NCI-H69 (cell line): ENCODE data around the gene NCOA5.

ENCODE experiments used
- DNase-seq: peaks from one replicate; lab custom pipeline; 2025; lab: John Stamatoyannopoulos, UW

Gene NCOA5

DNA sequence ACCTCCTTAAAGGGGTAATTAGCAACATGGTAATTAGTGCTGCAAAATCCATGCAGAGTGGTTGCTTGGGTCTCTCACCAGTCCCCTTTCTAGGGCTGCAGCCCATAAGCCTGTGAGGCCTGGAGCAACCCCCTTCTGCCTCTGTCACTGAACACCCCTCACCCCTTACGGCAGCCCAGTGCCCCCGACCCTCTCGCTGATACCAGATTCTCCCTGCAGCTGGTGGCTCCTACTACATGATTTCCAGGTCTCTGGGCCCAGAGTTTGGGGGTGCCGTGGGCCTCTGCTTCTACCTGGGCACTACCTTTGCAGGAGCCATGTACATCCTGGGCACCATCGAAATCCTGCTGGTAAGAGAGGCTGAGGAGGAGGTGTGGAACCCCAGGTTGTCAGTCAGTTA, 52.7 kb downstream of the NCOA5 start:
- no peak for DNase-seq

DNA sequence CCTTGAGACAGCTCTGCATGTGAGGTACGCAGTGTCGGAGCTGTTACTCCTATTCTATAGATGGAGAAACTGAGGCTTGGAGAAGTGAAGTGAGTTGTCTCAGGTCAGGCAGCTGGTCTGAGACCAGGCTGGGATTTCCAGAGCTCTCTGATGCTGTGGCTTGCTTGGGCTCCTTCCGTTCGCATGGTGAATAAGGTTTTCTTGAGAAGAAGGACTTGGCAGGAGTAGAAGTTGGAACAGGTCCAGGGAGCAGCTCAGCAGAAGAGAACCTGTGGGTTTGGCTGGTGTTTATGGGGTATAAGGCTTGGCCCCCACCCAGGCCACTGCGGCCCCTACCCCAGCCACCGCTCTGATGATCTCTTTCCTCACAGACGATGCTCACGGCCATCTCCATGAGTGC, 53.4 kb downstream of the NCOA5 start:
- no peak for DNase-seq

DNA sequence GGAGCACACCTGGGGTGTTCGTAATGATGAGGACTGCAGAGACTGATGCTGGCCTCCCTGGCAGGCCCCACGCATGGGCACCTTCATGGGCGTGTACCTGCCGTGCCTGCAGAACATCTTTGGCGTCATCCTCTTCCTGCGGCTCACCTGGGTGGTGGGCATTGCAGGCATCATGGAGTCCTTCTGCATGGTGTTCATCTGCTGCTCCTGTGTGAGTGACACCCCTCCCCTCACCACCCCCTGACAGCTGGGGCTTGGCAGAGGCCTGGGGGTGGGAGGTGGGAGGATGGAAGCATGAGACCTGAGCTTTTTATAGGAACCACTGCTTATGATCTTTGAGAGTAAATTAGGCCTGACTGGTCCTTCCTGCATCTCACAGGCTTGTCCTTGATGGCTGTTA, 54.0 kb downstream of the NCOA5 start:
- DNase-seq: no peak

GRCh38 chr20:46035253-46035652, 54.5 kb downstream of the NCOA5 start:
- DNase-seq: no peak

GRCh38 chr20:46034039-46034438, 55.7 kb downstream of the NCOA5 start:
- DNase-seq: no peak

DNA sequence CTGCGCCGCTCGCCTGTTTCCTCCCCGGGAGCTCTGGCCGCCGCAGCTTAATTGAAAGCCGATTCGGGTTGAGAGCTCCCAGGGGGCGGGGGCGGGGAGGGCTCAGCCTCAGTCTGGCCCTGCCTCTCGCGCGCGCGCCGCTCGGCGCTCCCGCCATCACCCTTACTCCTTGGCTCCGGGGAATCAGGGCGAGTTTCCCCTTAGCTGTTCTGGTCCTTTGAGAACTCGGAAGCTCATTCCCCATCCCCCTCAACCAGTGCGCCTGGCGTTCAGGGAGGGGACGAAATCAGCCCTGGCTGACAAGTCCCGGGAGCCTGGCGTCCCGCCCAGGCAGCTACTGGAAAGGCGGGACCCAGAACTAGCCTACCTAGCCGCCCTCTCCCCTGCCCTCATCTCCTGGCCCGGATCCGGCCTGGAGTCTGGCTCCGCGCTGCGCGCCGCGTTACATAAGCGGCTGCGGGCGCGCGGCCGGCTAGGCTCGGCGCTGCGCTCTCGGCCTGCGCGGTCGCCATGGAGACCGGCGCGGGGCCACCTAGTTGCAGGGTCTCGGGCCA, 58.0 kb downstream of the NCOA5 start:
- peak; percentile 73 for DNase-seq

GRCh38 chr20:46031014-46031569, 58.7 kb downstream of the NCOA5 start:
- DNase-seq: no peak

GRCh38 chr20:46030284-46031013, 59.3 kb downstream of the NCOA5 start:
- DNase-seq: peak; percentile 21

- DNase-seq: no peak
Observed at GRCh38 chr20:46028772-46029371, 60.9 kb downstream of the NCOA5 start, which contains the start of gene SLC12A5. Gene SLC12A5 (plus strand): TSS chr20:46029215. CDS start chr20:46029345, 130 bp downstream.

DNA sequence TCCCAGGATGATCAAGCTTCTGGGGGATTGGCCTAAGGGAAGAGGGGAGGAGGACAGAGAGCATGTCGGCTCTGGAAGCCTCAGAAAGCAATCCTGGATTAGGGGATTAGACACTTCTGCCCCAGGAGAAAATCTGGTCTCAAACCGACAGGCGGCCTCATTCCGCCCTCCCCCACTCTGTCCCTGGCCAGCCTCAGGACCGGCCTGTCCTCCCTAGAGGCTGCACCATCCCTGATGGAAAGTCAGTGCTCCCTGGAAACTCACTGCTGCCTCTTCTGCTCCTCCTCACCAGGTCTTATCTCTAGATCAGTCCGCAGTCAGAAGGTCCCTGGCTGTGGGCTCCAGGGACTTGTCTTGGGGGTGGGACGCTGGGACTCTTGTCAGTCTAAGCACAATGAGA, 61.7 kb downstream of the NCOA5 start:
- no peak for DNase-seq

DNA sequence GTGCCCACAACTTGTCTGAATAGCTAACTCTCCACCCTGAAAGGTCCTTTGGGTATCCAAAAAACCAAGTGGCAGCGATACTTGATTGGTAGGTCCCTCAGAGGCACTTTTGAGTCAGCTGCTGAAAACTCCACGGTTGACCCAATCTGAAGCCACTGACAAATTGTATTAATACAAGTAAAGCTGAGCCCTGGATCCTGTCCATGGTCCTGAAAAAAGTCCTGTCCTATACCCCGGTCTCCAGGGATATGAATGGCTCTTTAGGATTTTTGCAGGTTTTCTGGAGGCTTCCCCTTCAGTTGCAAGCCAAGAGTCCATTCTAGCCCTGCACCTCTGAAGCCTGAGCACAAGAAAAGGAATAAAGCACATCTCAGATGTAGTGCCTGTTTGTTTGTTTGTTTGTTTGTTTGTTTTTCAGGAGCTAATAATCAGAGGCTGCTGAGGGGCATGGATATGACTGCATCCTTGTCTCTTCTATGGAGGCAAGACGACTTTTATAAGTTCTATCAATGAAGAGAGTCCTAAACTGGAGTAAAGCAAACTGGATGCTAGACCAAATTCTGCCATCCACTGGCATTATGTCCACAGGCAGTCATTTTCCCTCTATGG, 62.4 kb downstream of the NCOA5 start:
- DNase-seq: no peak

DNA sequence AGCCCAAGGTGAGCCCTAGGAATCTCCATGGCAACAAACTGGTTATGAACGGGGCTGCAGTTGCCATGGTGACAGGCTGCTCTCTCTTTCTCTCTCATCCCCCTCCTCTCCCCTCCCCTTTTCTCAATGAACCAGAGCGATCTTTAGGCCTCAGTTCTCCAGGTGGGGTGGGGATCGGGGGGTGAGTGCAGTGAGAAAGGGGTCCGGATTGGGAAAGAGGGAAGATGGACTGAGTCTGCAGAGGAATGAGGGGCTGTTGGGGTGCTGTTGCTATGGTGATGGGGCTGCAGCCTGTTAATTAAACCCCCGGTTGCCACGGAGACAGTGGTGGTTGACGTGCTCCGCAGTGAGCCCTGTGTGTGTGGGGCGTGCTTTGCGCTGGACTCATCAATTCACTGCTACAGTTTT, 64.4 kb downstream of the NCOA5 start:
- DNase-seq: peak; percentile 5

DNA sequence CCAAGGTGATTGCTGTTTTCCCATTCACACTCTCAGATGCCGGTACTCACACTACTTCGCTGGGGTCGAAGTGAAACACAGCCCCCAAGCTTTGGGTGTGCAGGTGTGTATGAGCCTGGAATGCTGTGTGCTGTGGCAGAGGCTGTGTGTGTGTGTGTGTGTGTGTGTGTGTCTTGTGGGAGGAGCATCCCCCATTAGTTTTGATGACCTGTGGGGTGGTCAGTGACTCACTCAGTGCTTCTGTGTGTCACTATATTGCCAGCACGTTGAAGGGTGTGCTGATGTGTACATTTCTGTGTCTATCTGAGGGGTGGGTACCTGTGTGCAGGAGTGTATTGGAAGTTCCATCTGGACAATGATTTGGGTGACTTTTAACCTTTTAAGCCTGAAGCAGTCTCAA, 65.8 kb downstream of the NCOA5 start:
- DNase-seq: no peak

DNA sequence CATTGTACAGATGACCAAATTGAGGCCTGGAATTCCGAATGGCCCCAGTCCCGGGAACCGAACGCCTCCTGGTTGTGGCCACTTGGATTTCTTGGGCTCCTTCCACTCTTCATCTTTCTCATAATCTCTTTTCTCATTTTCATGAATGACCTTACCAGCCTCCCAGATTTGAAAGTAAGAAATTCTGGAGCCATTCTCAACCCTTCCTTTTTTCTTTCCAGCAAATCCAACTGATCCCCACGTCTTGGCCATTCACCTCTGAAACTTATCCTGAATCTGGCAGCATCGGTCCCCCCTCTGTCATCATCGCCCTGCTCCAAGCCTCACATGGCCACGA, 66.6 kb downstream of the NCOA5 start:
- DNase-seq: no peak

- peak; percentile 52 for DNase-seq
Observed at GRCh38 chr20:46022411-46023147, 67.2 kb downstream of the NCOA5 start.

GRCh38 chr20:46021361-46022359, 68.1 kb downstream of the NCOA5 start:
- peak; percentile 75 for DNase-seq

DNA sequence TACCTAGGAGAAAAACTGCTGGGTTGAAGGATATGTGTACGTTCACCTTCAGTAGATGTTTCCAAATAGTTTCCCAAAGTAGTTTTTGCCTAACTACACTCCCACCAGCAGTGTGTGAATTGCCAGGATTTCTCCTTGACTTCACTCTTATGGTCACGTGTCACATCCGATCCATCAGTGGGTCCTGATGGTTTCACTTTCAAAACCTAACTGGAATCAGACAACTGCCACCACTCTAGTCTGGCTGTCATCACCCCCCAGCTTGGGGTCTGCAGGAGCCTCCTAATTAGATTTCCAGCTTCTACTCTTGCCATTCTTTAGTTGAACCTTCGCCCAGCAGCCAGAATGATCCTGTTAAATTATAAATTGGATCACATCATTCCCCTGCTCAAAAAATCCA, 69.2 kb downstream of the NCOA5 start:
- DNase-seq: no peak

GRCh38 chr20:46018611-46019010, 71.2 kb downstream of the NCOA5 start:
- no peak for DNase-seq

- no peak for DNase-seq
Observed at GRCh38 chr20:46018112-46018511, 71.7 kb downstream of the NCOA5 start.

DNA sequence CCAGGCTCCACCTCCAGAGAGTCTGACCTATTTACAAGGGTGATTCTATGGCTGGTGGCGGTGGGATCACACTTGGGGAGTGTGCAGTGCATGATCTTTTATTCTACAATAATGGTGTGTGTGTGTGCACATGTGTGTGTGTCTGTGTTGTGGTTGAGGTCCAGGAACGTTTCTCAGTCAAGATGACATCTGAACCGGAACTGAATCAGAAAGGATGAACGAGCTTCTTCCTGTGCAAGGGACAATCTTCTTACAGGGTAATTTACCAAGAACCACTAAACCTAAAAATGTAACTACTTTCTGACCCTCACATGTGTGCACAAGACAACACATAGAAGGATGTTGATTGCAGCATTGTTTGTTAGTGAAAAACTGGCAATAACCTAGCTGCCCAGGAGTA, 72.5 kb downstream of the NCOA5 start:
- no peak for DNase-seq
